ENCODE measurements around the gene SLAMF8.

Gene SLAMF8

DNA sequence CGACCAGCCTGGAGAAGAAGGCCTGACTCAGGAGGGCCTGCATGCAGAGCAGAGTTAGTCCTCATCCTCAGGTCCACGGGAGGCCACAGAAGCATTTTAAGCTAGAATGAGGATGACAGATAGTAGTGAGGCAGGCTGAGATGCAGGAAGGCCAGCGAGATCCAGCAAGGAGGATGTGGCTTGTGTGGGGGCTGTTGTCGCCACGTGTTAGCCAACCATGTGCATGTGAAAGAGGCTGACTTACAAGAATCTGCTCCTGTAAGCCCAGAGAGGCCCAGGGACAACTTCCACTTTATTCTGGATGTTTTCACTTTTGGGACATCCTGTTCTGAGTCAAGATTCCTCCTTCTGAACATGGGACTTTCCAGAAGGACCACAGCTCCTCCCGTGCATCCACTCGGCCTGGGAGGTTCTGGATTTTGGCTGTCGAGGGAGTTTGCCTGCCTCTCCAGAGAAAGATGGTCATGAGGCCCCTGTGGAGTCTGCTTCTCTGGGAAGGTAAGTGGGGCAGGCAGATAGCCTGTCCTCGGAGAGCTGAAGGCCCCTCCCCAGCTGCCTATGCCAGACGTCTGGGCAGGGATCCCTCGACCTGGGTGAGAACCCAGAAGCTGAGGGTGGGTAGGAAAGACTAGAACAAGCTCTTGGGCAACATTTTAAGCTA, at the start of gene SLAMF8:
SLAMF8 (plus strand) TSS at position 433 of the 661 bp plus-strand sequence; CDS start at position 459, 26 bp downstream.
- peak; percentile 50 to 63 for DNase-seq

DNA sequence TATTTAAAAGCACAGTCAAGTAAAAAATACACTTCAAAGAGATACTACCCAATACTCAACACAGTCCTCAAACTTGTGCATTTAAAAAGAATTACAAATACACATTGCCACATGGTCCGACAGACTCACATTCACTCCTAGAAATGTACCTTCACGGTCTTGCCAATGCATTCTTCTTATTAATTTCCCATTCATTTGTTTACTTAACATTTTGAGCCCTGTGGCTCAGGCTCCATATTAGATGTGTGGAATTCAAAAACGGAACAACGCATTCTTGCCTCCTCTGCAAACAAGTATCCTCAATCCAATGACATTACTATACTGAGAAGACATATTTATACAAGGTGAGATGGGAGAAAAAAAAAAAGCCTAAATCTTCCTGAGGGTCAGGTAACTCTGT, 48.4 kb upstream of the SLAMF8 start:
- no peak for DNase-seq

DNA sequence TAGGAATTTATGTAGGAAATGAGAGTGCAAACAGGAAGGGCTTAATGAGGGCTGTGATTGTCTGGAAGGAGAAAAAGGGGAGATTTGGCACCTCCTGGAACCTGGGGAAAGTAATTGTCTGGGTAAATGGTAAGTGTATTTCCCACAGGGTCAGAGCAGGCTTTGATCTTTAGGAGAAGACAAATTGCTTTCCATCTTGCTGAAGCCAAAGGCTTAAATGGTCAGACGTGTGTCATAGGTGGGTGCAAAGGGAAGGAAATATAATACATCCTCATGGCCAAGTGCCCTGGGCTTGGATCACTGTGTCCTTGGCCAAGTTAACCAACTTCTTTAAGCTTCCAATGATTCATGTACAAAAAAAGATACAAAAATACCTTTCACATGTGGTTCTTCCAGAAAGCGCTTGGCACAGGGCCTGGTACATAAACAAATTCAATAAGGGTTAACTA, 47.2 kb upstream of the SLAMF8 start:
- no peak for DNase-seq

DNA sequence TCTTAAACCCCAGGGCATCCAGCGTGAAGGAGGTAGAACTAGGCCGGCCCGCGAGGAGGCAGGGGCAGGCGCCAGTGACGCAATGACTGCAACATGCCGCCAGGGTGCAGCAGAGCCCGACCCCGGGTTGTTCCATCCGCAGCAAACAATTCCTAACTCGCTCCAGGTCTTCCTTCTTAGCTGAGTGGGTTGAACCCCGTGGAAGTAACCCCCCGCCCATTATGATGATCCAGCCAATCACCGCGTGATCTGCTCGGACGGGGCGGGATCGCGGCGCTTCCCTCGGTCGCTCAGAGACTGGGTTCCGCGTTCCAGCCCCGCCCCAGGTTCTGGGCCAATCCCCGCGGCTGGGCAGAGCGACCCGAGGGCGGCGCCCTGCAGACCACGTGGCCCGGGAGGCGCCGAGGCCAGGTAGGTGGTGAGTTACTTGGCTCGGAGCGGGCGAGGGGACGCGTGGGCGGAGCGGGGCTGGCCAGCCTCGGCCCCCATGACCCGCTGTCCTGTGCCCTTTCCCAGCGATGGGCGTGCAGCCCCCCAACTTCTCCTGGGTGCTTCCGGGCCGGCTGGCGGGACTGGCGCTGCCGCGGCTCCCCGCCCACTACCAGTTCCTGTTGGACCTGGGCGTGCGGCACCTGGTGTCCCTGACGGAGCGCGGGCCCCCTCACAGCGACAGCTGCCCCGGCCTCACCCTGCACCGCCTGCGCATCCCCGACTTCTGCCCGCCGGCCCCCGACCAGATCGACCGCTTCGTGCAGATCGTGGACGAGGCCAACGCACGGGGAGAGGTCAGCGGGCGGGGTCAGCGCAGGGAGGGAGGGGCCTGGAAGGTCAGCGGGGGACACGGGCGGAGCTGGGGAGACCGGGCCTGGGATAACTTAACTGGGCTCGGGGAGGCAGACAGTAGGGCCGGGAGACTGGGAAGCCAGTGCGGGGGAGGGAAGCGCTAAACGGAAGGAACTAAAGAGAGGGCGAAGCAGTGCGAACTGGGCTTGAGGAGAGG, 45.8 kb upstream of the SLAMF8 start, which contains the start of gene DUSP23:
DUSP23 (plus strand) TSS at position 380 of the 1,000 bp plus-strand sequence; CDS start at position 519, 139 bp downstream.
- DNase-seq = peak; percentile 95 to 96

DNA sequence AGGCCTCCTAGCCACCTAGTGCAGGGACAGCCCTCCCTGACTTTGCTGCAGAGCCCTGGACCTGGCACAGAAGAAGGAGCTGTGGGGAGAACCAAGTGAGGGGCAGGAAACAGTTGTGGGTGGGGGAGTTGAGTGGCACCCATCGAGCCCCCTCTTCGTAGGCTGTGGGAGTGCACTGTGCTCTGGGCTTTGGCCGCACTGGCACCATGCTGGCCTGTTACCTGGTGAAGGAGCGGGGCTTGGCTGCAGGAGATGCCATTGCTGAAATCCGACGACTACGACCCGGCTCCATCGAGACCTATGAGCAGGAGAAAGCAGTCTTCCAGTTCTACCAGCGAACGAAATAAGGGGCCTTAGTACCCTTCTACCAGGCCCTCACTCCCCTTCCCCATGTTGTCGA, 44.7 kb upstream of the SLAMF8 start:
- DNase-seq = no peak

DNA sequence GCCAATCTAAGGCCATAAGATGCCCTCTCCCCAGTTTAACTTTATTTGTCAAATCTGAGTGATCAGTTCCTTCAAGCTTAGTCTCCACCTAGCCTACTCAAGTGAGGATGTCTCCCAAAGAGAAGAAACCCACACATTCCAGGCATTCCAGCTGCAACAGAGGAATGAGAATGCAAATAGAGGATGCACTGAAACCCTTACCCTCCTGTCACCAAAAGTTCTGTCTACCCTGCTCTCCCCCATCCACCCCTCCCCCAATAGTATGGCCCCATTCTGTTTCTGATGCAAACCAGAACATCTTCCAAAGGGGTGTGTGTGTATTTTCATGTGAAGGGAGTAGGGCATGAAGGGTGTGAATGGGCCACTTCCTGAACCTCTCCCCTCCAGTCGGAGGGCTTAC, 42.9 kb upstream of the SLAMF8 start:
- no peak for DNase-seq

DNA sequence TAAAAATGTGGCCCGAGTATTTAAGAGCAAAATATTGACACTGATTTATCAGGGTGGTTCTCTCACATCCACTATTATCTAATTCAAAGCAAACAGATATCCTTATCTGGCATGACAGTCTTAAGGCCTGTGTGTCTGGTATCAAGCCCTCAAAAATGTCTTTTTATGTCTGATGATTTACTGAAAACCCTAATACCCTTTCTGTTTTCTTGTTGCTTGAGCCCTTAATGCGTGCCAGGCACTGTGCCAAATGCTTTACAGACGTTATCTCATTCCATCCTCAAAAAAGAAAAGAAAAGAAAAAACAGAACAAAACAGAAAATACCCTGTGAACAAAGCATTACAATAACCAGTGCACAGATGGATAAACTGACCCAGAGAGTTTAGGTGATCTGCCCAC, 40.2 kb upstream of the SLAMF8 start:
- no peak for DNase-seq

DNA sequence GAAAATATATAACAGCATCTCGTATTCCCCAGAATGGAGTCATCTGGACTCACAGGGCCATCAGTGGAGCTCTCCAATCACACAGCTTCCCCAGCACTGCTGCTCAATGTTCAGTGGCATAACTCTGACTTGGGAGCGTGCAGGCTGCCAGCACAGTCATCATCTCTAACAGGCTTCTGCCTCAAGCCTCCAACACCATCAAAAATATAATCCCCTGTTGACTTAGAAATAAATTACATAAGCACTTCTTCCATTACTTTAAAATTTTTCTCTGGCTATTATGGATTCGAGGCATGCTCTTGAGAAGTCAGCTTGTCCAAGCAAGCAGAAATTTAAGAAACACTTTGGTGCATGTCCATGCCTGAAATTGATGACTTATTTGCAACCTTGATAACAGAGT, 39.7 kb upstream of the SLAMF8 start:
- no peak for DNase-seq

DNA sequence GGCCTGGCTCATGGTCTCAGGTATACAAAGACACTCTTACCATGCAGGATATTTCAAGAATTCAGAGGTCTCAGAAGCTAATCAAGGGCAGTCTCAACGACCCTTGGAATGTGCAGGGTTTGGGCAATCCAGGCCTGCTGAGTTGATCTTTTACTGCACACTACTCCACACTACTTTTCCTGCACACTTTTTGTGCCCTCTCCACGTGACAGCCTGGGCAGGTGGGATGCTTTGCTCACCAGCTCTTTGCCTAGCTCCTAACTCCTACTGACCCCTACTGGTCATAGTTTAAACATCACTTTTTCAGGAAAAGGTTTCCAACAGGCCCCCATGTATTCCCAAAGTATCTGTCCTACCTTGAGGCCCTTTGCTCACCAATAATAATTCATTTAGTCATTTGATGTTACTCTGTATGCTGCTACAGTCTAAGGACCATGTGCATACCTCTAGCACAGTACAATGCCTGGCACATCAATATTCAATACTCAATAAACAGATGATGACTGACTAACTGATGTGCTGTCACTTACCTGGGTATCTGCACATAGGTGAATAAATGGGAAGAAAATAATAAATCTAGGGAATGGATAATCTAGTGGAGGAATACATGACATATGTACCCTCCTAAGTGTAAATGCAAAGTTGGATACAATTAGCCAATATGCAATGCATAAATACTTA, 36.3 kb upstream of the SLAMF8 start:
- DNase-seq = peak in 1 of 2 experiments; percentile 15

DNA sequence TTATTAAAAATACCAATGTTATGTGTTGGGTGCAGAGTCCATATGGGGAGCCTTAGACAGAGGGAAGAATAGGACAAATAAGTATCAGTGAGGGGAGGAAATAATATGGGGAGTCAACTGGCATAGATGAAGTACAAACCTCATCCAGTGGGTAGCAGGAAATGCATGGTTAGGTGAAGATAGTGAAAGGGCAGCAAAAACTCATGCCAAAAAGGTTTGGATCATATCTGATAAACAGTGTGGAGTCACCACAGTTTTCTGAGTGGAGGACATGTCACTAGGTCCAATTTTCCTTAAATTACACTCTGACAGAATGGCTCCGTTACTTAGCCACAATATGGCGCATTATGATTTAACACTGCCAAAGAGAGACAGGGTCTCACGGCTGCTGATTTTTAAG, 35.6 kb upstream of the SLAMF8 start:
- DNase-seq = no peak

DNA sequence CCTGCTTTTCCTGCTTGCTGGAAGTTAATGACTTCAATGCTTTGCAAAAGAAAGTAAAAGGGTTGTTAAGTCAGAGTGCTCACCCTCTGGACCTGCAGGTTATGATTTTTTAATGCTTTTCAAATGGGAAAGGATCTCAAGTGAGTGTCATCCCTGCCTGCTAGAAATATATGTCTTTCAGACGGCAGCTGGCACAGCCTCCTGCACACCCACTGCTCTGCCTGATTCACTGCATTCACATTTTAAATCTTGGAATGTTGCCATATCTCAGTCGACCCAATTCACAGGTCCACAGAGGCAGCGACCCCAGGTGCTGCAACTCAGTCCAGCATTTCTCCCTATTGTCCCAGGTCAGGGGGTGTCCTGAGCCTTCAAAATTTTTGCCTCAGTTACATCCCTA, 35.2 kb upstream of the SLAMF8 start:
- no peak for DNase-seq

DNA sequence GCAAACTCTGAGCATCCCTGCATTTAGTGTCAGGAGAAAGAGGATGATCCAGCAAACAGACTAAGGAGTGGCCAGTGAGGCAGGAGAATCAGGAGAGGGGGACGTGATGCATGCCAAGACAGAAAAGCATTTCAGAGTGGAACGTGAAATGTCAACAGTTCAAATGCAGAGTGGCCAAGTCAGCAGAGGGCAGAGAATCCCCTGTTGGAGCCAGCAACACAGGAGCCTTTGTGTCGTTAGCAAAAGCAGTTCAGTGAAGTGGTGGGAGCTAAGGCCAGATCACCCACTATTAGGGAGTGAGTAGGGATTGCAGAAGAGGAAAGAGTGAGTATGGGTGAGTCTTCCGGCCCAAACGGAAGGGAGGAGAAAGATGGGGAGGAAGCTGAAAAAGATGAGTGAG, 31.1 kb upstream of the SLAMF8 start:
- no peak for DNase-seq

DNA sequence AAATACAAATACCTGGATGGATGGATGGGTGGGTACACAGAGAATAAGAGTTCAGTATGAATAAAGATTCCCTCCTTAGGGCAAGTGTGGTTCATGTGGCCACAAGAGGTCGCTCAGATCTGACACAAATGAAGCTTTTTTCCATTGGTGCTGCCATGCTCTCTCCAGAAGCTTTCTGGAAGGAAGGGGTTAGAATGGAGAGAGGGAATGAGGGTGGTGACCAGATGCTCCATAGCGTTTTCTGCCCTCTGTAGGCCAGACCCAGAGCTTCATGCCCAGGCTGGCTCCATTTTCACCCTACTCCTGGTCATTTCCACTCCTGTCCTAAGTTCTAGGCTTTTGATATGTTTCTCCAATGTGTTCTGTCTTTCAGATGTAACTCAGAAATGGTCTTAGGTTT, 27.8 kb upstream of the SLAMF8 start:
- peak; percentile 41 to 55 for DNase-seq

DNA sequence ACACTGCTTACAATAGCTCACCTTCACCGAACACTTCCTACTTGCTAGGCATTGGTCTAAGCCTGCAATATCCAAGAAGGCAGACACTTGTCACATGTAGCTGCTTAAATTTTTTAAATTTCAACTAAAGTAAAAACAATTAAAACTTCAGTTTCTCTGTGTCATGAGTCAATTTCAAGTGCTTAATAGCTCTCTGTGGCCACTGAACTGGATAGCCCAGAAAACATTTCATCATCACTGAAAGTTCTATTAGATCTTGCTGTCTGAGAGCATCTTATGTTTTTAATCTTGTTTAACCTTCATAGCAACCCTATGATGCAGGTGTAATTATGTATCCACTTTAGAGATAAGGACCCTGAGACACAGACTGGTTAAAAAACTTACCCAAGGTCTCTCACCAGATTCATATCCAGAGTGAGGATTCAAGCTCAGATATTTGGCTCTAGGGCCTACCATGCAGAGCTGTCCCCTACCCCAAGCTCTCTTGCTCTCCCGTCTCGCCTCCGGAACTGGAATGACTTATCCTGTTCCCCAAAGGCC, 27.2 kb upstream of the SLAMF8 start:
- DNase-seq = no peak

DNA sequence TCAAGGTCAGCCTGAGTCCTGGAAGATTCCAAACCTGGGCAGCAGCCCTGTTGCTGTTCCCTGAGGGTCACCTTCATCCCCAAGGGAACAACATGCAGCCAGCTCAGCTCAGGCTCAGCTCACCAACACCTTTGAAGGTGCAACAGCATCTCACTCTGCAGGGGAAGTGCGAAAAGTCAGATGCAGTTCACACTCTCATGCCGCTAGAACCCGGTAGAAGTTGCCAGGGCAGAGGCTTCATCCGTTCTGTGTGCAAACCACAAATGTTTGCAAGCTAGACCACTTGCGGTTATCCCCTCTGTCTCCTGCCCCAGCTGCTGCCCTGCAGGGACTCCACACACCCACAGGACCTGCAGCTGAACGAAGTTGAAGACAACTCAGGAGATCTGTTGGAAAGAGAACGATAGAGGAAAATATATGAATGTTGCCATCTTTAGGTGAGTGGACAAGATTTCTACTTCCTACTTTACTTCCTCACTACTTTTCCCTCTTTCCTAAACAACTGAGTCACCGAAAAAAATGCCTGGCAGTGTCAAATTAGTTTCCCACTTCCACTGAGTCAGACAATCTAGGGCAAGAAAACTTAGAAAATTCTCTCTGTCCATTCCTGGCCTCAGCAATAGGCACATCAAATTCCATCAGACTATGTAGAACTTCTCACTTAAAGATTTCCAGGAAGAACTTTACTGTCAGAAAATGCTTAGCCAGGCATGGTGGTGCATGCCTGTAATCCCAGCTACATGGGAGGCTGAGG, 26.3 kb upstream of the SLAMF8 start:
- DNase-seq = peak in 1 of 2 experiments; percentile 12

DNA sequence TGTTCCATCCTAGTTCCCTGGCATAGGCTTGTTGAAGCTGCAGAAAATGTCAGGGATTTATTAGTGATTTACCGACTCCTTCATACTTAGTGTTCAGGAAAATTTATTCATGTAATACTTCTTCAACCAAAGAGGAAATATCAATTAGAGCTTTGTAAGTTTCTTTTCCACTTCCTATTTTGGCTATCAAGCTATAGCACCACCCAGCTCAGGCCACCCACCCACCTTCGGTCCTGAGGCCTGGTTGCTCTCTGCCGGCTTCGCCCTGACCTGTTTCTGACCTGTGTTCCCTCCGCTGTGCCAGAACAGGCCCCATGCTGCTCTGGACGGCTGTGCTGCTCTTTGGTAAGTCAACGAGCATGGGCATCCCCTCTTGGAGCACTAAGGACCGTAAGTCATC, 24.6 kb upstream of the SLAMF8 start, which contains the start of gene FCRL6:
FCRL6 (plus strand) TSS at position 250 of the 400 bp plus-strand sequence; CDS start at position 315, 65 bp downstream.
- DNase-seq = no peak

DNA sequence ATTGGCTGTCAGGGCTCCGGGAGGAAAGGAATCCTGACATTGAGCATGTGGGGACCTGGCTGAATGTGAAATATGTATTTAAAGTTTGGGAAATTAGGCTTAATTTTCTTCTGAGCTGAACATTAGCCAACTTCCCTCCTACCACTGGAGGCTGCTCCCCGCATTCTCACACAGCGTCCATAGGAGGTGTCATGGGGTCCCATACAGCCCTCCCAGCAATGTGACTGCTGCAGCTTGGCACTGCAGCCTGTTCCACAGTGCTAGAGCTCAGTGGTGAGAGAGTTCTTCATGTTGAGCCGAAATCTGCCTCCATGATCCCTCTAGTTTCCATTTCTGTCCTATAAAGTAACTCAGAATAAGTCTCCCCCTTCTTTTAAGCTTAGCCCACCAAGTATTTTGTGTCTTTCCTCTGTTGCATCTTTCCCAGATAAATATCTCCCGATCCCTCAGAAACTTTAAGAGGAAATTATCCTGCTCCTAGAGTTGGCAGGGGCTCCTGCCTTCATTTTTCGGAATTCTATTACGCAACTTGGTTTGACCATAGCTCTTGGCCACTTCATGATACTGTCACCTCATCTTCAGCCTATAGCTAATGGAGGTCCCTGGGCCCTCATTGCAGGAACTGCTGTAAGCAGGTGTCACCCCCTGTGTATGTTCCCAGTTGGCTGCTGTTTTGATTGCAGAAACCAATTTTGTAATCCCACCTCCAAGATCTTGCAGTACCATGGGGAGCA, 22.6 kb upstream of the SLAMF8 start:
- DNase-seq = no peak

DNA sequence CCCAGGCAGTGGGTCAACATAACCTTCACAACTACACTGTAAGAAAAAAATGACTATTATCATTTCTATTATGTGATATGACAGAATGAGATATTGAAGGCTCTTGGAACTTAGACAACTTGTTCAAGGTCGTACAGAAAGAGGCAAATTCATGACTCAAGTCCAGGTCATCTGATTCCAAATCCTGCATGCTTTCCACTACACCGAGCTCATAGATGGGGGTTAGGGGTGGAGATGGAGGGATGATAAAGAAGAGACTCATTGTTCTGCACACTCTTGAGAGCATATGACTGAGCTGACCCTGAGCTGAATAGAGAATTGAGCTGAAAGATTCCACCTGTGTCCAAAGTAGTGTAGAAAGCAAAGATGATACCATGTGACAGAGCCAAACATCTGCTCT, 21.7 kb upstream of the SLAMF8 start:
- no peak for DNase-seq

DNA sequence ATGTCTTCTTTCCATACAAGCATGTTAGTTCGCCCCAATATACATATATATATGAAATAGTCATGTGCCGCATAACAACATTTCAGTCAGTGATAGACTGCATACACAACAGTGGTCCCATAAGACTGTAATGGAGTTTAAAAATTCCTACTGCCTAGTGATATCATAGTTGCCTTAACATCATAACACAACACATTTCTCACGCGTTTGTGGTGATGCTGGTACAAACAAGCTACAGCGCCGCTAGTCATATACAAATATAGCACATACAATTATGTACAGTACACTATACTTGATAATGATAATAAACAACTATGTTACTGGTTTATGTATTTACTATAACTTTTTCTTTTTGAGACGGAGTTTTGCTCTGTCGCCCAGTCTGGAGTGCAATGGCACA, 10.7 kb upstream of the SLAMF8 start:
- DNase-seq = no peak

DNA sequence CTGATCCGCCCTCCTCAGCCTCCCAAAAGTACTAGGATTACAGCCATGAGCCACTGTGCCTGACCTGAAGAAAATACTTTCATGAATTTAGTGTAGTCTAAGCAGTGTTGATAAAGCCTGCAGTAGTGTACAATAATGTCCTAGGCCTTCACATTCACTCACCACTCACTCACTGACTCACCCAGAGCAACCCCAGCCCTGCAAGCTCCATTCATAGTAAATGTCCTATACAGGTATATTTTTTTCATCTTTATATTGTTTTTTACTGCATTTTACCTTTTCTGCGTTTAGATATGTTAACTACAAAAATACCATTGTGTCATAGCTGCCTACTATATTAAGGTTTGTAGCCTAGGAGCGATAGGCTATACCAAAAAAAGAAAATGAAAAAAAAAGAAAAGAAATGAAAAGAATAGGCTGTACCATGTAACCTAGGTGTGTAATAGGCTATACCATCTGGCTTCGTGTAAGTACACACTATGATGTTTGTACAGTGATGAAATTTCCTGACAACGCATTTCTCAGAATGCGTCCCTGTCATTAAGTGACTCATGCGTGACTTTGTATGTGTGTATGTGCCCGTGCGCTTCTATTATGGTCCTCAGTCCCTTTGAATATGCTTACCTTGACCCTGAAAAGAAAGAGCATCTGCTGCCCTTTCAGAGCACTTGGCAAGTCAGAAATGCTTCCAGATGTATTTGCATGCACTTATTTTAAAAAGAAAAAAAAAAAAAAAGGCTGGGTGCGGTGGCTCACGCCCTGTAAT, 9.2 kb upstream of the SLAMF8 start:
- DNase-seq = no peak
